RPMI8226 (cell line): Measurements from ENCODE around the gene GJB3.
"Not testable (repeated sequence)": the region's sequence is repeated elsewhere in the genome, so short reads cannot be mapped to it uniquely, and the experiment has no call there.

ENCODE experiments used
- DNase-seq: peaks from one replicate; pipeline ENCODE4 v3.0.0-alpha.2; 2015

The GJB3 gene

DNA sequence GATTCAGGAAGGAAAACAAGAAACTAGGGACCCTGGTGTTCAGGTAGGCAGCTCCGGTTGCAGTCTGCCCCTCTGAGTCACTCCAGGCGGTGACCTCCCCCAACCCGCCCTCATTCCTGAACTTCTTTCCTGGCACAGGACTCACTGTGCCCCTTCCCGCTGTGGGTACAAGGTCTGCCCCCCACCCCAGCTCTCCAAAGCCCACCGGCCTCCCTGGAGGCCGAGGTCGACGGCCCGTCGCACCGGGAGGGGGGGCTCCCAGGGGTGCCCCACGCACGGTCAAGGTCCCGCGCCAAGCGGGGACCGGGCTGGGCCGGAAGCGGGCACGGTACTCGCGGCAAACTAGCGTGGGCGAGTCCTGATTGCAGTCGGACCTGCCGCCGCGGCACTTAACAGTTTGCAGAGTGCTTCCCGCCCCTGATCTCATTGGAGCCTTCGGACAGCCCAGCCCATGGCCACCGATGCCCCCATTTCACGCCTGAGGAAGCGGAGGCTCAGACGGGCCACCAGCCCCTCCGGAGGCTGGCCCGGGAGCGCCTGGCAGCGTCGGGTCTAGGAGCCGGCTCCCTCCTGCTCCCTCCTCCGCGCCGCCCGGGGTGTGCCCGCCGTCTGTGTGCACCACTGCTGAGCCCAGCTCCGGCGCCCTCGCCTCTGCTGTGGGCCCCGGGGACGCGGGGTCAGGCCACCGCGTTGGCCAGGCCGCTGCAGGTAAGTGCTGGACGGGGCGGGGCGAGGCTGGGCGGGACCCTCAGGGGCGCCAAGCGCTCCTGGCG is at the start of gene GJB3:
GJB3 (plus strand) TSS at position 144 of the 773 bp plus-strand sequence. CDS start 3,549 bp downstream, outside the sequence.
- DNase-seq: no peak

DNA sequence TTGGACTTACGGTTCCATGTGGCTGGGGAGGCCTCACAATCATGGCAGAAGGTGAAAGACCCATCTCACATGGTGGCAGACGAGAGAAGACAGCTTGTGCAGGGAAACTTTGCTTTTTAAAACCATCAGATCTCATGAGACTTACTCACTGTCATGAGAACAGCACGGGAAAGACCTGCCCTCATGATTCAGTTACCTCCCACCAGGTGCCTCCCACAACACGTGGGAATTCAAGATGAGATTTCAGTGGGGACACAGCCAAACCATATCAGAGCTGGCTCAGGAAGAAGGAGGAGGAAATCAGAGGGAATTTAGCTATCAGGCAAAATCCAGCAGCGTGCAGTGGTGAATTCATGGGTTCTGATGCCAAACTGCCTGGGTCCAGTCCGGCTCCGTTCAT is 48.2 kb upstream of the GJB3 start:
- not testable (repeated sequence) for DNase-seq

DNA sequence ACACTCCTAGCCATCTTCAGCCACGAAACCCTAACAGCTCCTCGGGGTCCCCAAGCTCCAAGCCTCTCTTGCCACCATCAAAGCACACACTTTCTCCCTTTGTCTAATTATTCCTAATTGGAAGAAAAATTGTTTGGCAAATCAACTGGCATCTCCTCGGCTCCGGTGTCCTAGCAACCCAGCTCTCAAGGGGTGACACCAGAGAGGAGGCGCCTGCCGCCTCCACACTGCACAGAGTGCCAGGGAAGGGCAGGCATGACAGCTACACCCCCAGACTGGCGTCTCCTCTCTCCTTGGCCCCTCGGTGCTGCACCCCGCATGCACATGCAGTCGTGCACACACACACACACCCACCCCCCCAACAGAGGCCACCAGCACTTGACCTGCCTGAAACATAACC is 44.3 kb upstream of the GJB3 start:
- DNase-seq: no peak

DNA sequence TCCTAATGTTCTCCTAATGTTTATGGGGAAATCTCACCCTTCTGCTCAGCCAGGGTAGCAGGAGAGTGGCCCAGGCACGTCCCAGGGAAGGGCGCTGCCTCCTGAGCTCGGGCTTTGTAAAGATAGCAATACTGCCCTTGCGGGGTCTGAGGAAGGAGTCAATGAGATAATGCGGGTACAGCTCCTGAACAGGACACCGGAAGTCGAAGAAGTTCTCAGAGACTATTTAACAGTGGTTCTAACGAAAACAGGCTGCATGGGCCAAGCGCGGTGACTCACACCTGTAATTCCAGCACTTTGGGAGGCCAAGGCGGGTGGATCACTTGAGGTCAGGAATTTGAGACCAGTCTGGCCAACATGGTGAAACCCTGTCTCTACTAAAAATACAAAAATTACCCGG is 43.8 kb upstream of the GJB3 start:
- not testable (repeated sequence) for DNase-seq

DNA sequence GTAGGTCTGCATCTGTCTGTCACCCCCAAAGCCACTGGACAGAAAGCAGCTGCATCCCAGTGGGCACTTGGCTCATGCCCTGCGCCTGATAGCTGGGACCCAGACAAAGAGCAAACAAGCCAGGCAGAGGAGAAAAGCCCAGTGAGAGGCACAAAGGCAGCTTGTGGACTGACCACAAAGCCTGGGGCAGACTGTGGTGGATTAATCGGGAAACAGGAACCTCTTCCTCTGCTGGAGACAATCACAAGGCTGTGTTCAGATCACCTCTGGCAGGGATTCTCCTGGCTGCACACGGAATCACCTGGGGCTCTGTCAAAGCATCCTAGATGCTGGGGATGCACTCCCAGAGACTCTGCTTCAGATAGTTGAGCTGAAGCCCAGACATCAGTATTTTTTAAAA is 41.4 kb upstream of the GJB3 start:
- no peak for DNase-seq

DNA sequence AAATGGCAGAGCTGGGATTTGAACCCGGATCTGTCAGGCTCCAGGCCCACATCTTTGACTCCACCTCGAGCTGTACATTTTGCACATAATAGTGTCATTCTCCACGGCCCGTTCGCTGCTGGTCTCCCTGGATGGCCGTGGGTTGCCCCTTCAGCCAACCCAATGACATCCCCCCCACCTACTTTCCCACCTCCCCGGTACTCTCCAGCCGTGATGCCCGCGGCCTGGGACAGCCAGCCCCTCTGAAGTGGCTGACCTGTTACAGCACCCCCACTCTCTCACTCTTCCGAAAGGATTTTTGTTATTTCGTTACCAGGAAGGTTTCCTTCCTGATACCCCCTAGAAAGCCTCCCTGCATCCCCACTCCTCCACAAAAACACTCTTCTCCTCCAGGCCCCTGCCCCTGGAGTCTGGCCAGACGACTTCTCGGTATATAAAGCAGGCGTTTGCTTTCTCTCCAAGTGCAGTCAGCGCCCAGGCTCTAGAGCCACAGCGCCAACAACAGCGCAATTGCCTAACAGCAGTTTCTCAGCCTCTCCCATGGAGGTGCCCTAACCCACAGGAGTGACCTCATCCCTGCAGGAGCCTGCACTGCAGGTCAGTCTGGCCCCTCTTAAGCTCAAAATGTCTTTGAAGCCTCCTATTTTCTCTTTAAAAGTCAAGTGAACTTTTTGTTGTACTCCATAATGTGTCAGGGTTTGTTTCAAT is 40.7 kb upstream of the GJB3 start:
- DNase-seq: peak; percentile 38

DNA sequence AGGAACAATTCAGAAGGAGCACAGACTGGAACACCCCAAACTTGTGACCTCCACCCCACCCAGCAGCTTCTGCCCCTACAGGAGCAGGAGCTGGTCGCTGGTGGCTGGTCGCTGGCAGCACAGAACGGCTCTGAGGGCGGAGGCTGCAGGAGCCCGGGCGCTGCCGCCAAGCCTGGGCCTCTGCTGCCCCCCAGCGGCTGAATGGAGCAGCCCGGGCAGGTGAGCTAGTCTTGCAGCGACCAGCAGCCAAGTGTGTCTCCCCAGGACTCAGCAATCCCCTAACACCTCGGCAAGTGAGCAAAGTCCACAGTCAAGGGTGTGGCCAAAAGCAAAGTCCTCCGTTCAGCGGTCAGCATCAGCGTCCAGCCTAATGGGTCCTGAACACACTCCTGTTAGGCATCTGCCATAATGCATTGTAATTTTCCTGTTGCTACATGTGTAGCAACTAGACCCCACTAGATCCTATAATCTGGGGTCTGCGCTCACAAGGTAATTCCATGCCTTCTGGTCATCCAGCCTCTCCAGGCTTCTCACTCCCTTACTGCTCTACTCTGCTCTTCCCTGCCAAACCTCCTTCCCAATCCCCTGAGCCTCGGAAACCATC is 38.2 kb upstream of the GJB3 start:
- DNase-seq: peak; percentile 86

DNA sequence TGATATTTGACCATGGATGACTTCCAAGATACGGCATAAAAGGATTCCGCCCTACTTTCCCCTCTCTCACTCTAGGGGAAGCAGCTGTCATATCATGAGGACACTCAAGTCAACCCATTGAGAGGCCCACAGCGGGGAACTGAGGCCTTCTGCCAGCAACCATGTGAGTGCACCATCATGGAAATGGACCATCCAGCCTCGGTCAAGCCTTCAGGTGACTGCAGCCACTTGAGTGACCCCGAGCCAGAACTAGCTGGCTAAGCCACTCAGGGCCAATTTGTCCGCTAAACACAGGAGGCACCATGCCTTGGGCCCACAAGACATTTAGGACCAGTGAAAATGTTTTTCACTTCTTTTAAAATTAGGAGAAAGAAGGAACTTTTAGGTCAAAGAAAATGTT is 37.2 kb upstream of the GJB3 start:
- no peak for DNase-seq

DNA sequence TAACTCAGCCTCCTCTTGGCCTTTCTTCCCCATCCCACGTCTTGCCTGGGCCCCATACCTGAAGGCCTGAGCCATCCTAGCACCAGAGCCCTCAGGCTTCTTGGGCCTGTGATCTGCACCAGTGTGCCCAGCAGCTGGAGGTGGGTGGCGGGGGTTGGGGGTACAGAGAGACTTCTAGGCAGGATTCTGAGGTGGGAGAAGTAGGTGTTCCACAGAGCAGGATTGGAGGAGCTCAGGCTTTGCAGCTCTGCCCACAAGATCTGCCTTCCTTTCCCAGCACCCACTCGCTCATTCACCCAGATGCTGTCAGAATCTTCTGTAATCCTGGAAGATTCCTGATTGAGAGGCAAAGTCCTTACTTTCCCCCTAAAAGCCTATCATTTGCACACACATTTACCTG is 36.2 kb upstream of the GJB3 start:
- no peak for DNase-seq

DNA sequence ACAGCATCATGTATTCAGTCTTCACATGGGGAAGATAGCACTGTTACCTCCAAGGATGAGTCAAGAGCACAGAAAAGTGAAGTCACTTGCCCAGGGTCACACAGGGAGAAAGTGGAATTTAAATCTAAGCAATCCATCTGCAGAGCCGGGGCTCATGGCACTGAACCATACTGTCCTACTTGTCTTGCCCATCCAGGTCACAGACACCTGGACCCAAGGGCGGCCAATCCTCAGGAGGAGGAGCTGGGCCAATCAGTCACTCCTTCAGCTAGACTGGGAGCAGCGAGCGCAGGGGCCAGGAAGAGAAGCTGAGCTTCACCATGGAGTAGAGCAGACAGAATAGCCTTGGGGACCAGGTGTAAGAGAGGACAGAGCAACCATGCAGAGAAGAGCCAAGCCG is 35.3 kb upstream of the GJB3 start:
- DNase-seq: no peak

DNA sequence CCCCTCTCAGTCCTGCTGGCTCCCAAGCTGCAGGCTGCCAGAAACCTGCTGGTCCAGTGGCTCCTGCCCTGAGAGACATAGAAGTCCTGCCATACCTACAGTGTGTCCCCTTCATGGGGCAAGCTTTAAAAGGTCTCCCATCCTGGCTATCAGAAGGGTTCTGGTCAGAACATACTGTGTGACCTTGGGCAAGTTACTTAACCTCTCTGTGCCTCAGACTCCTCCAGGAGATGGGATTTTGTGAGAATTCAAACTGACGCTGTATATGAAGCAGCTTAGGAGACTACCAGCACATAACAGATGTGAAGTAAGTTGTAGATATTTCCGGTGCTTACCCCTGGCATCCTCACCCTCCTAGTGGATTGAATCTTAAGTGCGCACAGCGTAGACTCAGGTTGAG is 34.9 kb upstream of the GJB3 start:
- DNase-seq: no peak

DNA sequence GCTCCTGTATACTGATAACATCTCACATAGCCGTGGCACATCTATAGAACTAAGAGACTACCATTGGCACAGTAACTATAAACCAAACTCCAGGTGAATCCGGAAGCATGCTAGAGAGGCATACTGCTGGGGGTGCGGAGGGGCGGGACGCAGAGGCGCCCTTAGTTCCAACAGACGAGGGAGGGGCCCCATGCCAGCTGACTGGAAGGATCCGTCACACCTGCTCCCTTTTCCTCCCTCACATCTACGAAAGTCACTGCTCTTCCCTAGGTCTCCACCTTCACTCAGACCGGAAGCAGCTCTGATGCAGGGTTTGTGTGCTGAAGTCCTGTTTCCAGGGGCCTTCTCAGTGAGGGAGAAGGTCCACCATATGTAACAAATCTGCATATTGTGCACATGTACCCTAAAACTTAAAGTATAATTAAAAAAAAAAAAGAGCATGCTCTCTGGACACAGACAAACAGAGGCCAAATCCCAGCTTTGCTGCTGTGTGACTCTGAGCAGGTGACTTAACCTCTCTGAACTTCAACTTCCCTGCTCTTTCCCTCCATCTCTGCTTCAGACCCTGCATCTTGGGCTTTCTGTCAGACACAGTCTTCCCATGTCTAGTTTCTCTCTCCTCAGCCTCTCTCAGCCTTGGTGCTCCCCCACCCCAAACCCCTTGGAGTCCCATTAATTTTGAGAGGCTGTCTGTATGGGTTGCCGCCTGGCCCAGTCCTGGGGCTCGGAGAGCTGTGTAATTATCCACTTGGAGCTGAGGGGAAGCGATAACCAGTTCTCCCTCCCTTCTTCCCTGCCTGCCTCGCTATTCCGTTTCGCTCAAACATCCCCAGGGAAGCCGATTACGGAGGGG is 34.0 kb upstream of the GJB3 start:
- DNase-seq: no peak

DNA sequence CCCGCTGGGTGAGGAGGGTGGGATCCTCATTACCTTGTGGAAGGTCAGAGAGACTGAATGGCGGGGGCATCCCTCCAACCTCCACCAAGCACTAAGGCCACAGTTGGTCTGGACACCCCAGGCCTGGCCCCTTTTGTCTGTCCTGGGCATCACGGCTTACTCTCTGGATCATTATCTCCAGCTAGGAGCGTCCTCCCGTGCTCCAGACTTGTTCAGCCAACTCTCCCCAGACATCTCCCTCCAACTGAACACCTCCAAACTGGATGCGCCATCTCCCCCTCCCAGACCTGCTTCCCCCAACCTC is 33.4 kb upstream of the GJB3 start:
- no peak for DNase-seq

DNA sequence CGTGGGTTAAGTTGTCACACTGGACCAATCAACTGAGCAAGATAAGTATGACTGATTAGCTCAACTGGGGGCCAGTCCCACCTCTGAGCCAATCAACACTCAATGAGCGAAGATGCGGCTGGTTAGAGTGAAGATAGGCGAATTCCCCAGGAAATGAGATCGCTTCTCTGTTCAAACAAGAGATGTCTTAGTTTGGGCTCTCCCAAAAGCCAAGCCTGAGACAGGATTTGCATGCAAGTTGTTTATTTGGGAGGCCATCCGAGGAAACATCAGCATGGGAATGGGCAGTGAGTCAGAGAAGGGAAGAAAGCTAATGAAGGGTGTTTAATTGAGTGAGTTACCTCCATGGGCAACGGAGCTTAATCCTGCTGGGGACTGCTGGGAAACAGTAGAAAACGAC is 31.0 kb upstream of the GJB3 start:
- no peak for DNase-seq

DNA sequence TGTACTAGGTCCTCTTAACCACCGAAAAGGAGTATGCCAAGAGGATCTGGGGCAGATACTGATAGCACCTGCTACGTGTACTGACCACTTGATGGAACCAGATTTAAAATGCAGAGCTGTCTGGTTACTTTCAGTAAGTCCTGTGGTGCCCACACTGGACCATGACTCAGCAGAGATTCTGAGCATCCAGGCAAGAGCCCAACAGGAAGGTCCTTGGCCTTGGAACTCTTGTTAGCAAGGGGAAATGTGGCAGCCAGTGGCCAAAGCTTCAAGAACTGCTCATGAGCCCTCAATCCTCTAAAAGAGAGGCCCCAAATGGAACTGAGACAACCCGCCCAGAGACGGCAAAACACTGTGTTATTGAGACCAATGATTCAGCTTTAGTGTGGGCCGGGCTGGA is 30.4 kb upstream of the GJB3 start:
- DNase-seq: no peak

DNA sequence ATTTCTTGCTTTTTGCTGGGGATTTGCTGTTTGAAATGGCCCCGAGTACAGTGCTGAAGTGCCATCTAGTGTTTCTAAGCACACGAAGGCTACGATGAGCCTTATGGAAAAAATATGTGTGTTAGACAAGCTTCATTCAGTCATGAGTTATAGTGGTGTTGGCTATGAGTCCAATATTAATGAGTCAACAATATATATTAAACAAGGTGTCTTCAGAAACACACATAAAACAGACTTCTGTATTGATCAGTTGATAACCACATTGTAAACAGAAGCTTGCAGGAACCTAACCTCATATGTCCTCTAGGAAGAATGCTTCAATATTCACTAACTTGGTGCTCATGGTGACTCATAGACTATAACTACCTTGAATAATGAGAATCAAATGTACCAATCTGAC is 27.9 kb upstream of the GJB3 start:
- DNase-seq: no peak

DNA sequence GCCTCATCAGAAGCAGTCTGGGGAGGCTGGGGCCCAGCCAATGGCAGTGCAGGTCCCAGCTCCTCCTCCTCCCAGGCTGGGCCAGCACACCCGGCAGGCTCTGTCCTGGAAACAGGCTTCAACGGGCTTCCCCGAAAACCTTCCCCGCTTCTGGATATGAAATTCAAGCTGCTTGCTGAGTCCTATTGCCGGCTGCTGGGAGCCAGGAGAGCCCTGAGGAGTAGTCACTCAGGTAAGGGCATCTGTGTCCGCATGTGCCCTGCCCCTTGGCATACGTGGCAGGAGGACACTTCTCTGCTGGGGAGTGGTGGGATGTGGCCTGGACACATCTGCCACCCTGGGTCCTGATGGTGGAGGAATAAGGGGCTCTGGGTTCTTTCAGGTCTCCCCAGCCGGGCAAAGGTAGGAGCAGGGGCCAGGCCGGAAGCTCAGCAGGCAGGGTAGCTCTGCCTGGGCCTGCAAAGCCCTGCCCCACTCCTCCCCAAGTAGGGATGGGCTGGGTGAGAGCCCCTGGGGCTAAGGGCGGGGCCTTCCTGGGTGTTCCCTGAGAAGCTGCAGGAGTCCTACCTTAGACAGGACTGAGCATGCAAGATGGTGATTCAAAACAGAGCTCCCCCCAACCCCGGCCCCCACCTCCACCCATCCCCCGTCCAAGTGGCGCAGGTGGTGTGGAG is 25.9 kb upstream of the GJB3 start, which contains the start of gene GJB5:
GJB5 (plus strand) TSS at position 84 of the 674 bp plus-strand sequence. CDS start 2,284 bp downstream, outside the sequence.
- no peak for DNase-seq

DNA sequence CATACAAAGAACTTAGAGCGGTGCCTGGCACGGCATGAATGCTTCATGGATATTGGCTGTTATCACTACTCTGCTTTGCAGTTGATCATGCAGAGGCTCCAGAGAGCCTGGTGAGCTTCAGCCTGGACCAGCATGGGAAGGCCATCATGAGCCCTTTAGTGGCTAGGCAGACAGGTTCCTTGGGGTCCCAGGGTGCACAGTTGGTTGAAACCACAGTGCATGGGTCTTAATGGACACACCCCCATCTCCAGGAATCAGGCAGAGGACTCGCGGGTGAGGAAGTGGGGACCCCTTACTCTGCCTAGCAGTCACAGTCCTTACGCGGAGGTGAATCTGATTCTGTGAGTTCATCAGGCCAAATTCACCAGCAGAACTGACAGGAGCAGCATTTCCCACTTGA is 25.1 kb upstream of the GJB3 start:
- DNase-seq: no peak

DNA sequence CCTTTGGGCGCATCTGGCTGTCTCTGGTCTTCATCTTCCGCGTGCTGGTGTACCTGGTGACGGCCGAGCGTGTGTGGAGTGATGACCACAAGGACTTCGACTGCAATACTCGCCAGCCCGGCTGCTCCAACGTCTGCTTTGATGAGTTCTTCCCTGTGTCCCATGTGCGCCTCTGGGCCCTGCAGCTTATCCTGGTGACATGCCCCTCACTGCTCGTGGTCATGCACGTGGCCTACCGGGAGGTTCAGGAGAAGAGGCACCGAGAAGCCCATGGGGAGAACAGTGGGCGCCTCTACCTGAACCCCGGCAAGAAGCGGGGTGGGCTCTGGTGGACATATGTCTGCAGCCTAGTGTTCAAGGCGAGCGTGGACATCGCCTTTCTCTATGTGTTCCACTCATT is 23.6 kb upstream of the GJB3 start:
- DNase-seq: no peak

DNA sequence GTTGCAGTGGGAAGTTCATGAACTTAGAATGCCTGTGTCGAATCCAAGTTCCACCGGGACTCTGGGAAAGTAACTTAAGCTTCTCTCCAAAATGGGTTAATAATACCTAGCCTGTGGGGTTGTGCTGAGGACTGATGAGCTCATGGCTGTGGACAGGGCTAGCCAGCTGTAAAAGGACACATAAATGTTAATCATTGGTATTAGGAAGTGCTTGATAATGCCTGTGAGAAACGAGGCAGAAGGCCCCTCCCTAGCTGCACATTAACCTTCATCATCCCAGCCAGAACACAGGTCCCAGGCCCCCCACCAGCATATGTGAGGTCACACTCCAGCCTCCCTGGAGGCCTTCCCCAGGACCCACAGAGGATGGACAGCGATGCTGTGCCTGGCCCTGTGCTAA is 22.3 kb upstream of the GJB3 start:
- no peak for DNase-seq

DNA sequence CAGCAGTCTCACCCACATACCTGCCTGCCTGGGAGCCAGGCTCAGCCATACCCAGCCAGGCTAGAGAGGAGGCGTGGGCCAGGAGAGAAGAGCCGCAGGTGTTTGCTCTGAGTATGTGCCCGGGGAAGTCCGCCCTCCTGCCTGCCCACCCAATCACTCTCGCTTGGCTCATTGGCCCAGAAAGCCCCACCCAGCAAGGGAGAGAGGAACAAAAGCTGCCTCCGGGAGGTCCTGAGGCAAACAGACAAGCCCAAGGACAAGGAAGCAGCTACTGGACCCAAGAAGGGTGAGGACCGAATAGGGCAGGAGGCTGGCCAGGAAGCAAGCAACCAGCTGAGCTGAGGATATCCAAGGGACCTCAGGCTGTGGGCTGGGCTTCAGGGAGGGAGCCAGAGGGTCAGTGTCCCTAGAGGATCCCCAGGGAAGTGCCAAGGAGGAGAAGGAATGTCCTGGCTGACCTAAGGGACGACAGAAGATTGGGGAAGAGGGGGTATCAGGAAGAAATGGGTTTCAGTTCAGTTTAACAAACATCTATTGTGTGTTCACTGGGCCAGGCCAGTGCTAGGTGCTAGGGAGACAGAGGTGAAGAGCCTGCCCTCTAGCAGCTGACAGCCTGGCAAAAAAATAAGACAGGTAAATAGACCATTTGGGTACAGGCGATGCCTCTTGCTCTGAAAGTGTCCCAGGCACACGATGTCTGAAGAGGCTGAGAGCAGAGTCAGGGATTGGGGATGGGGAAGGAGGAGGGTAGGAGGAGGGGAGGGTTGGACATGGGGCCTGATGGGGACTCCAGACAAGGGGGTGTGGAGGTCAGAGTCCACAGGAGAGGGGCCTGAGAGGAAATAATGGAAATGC is 21.3 kb upstream of the GJB3 start, which contains the start of gene GJB4:
GJB4 (plus strand) TSS at position 238 of the 855 bp plus-strand sequence. CDS start 1,515 bp downstream, outside the sequence.
- DNase-seq: no peak
